H9 (cell line): ENCODE results near the gene CHML. TPM values are rescaled to one million over a fixed set of nuclear protein-coding genes. Genes with fewer than 3 reads are reported as not detected.

Source experiments
- DNase-seq: peaks from one replicate; pipeline ENCODE4 v3.0.0-alpha.2; 2017
- H2AFZ ChIP-seq: one replicate; pipeline ENCODE4 v1.6.1; 2013; ENCODE audit warnings: mild to moderate bottlenecking, low read length, control low read depth, moderate library complexity
- H2AK5ac ChIP-seq: 2 replicates; pipeline ENCODE4 v1.6.1; 2013; ENCODE audit warnings: low read length, control low read depth, mixed read lengths; ENCODE audit not compliant: insufficient read length
- H2BK120ac ChIP-seq: one replicate; pipeline ENCODE4 v1.6.1; 2013; ENCODE audit warnings: low read depth, mild to moderate bottlenecking, low read length, control low read depth, inconsistent platforms; ENCODE audit not compliant: poor library complexity, severe bottlenecking
- H2BK12ac ChIP-seq: 2 replicates; pipeline ENCODE4 v1.6.1; 2013; ENCODE audit warnings: low read length, control low read depth, mixed read lengths, low read depth; ENCODE audit not compliant: insufficient read length
- H2BK15ac ChIP-seq: 2 replicates; pipeline ENCODE4 v1.6.1; 2013; ENCODE audit warnings: low read depth, low read length, control low read depth
- H2BK20ac ChIP-seq: one replicate; pipeline ENCODE4 v1.6.1; 2013; ENCODE audit warnings: low read depth, mild to moderate bottlenecking, low read length, control low read depth, inconsistent platforms; ENCODE audit not compliant: poor library complexity, severe bottlenecking
- H2BK5ac ChIP-seq: 2 replicates; pipeline ENCODE4 v1.6.1; 2013; ENCODE audit warnings: low read length, control low read depth, mixed read lengths; ENCODE audit not compliant: insufficient read length
- H3K14ac ChIP-seq: 2 replicates; pipeline ENCODE4 v1.6.1; 2013; ENCODE audit warnings: low read length, control low read depth; ENCODE audit not compliant: insufficient read depth
- H3K18ac ChIP-seq: 2 replicates; pipeline ENCODE4 v1.6.1; 2013; ENCODE audit warnings: low read depth, mild to moderate bottlenecking, mixed read lengths, low read length, control low read depth; ENCODE audit not compliant: insufficient read length
- H3K23ac ChIP-seq: 2 replicates; pipeline ENCODE4 v1.6.1; 2013; ENCODE audit warnings: low read length, control low read depth, mixed read lengths, low read depth; ENCODE audit not compliant: insufficient read length
- H3K23me2 ChIP-seq: 2 replicates; pipeline ENCODE4 v1.6.1; 2013; ENCODE audit warnings: low read depth, mild to moderate bottlenecking, mixed read lengths, low read length, control low read depth; ENCODE audit not compliant: insufficient read length, poor library complexity, severe bottlenecking
- H3K27ac ChIP-seq: 2 replicates; pipeline ENCODE4 v1.5.1; 2013; ENCODE audit warnings: low read length, control low read depth, mixed read lengths, low read depth; ENCODE audit not compliant: insufficient read length
- H3K27me3 ChIP-seq: 2 replicates; pipeline ENCODE4 v1.6.1; 2013; ENCODE audit warnings: low read length, control low read depth, inconsistent platforms; ENCODE audit not compliant: insufficient read depth
- H3K4ac ChIP-seq: 2 replicates; pipeline ENCODE4 v1.6.1; 2013; ENCODE audit warnings: low read depth, mild to moderate bottlenecking, control low read depth, inconsistent platforms, low read length, moderate library complexity
- H3K4me1 ChIP-seq: 2 replicates; pipeline ENCODE4 v1.6.1; 2013; ENCODE audit warnings: low read length, control low read depth, inconsistent platforms; ENCODE audit not compliant: insufficient read depth
- H3K4me2 ChIP-seq: 2 replicates; pipeline ENCODE4 v1.6.1; 2013; ENCODE audit warnings: low read length, control low read depth, mixed read lengths; ENCODE audit not compliant: insufficient read length, insufficient read depth
- H3K56ac ChIP-seq: 2 replicates; pipeline ENCODE4 v1.6.1; 2013; ENCODE audit warnings: low read depth, mild to moderate bottlenecking, mixed read lengths, low read length, control low read depth; ENCODE audit not compliant: insufficient read length
- H3K79me1 ChIP-seq: 2 replicates; pipeline ENCODE4 v1.6.1; 2013; ENCODE audit warnings: low read depth, mild to moderate bottlenecking, moderate library complexity, low read length, control low read depth, inconsistent platforms; ENCODE audit not compliant: insufficient read depth, poor library complexity, severe bottlenecking
- H3K79me2 ChIP-seq: 2 replicates; pipeline ENCODE4 v1.6.1; 2013; ENCODE audit warnings: low read length, control low read depth, inconsistent platforms; ENCODE audit not compliant: insufficient read depth
- H3K9ac ChIP-seq: 2 replicates; pipeline ENCODE4 v1.6.1; 2013; ENCODE audit warnings: low read length, control low read depth, mixed read lengths; ENCODE audit not compliant: insufficient read length; ENCODE audit errors: extremely low read depth
- H3K9me3 ChIP-seq: one replicate; pipeline ENCODE4 v1.6.1; 2013; ENCODE audit warnings: low read depth, low read length, inconsistent platforms; ENCODE audit not compliant: control insufficient read depth
- H3T11ph ChIP-seq: one replicate; pipeline ENCODE4 v1.6.1; 2013; ENCODE audit warnings: mild to moderate bottlenecking, low read length, control low read depth, inconsistent platforms
- H4K20me1 ChIP-seq: one replicate; pipeline ENCODE4 v1.6.1; 2013; ENCODE audit not compliant: control insufficient read depth, insufficient read length, insufficient read depth
- H4K5ac ChIP-seq: 2 replicates; pipeline ENCODE4 v1.6.1; 2013; ENCODE audit warnings: low read depth, mild to moderate bottlenecking, mixed read lengths, low read length, control low read depth; ENCODE audit not compliant: insufficient read length
- H4K8ac ChIP-seq: replicated peaks from 2 replicates; pipeline ENCODE4 v1.6.1; 2013; ENCODE audit warnings: low read length, control low read depth, mixed read lengths, low read depth; ENCODE audit not compliant: insufficient read length
- H4K91ac ChIP-seq: 2 replicates; pipeline ENCODE4 v1.6.1; 2013; ENCODE audit warnings: low read depth, mild to moderate bottlenecking, moderate library complexity, mixed read lengths, low read length, control low read depth; ENCODE audit not compliant: insufficient read length
- H3K27ac Mint-ChIP-seq, 3 experiments: 2 replicates in 2 of 3; 3 replicates in 1 of 3; pipeline ENCODE4 v1.8.0; 2020 to 2021; ENCODE audit warnings: mixed read lengths in 3 of 3, mild to moderate bottlenecking in 1 of 3, moderate library complexity in 1 of 3
- H3K27me3 Mint-ChIP-seq: 2 replicates; pipeline ENCODE4 v1.8.0; 2021; ENCODE audit warnings: low read depth, mild to moderate bottlenecking, moderate library complexity, mixed read lengths
- H3K36me3 Mint-ChIP-seq, 3 experiments: 2 replicates in 2 of 3; 3 replicates in 1 of 3; pipeline ENCODE4 v1.8.0; 2020 to 2021; ENCODE audit warnings: low read depth in 3 of 3, mixed read lengths in 3 of 3; ENCODE audit not compliant: insufficient read depth in 1 of 3
- H3K4me1 Mint-ChIP-seq, 2 experiments: 2 replicates each; pipeline ENCODE4 v1.8.0; 2020; ENCODE audit warnings: mixed read lengths in 2 of 2
- H3K4me3 Mint-ChIP-seq, 2 experiments: 2 replicates in 1 of 2; 3 replicates in 1 of 2; pipeline ENCODE4 v1.8.0; 2020 to 2021; ENCODE audit warnings: mild to moderate bottlenecking in 2 of 2, mixed read lengths in 2 of 2, moderate library complexity in 1 of 2
- H3K9me3 Mint-ChIP-seq, 2 experiments: 2 replicates in 1 of 2; 3 replicates in 1 of 2; pipeline ENCODE4 v1.8.0; 2020; ENCODE audit warnings: mild to moderate bottlenecking in 2 of 2, mixed read lengths in 2 of 2, moderate library complexity in 1 of 2
- WGBS: extraction: QIAGEN DNeasy Blood & Tissue Kit; methylation state at CpG from one replicate; pipeline ENCODE4 v1.1.7; 2013; ENCODE audit warnings: missing lambda C conversion rate, low lambda C conversion rate, mixed read lengths; ENCODE audit not compliant: insufficient read length; ENCODE audit errors: extremely low coverage; 5-methylcytosine and 5-hydroxymethylcytosine counted together
- total RNA-seq: library from RNA; stranded (reverse); gene quantifications from 2 replicates; pipeline ENCODE4 v1.2.1, GENCODE V29; 2021
- TF ChIP-seq, protein P1 (sequence below): fragments of 200-600 bp; sonication (generic); conservative IDR thresholded peaks from 3 replicates; pipeline ENCODE4 v1.8.0; 2021; ENCODE audit warnings: antibody characterized with exemption, mild to moderate bottlenecking

Gene CHML
- total RNA-seq, 1 experiment from 2014 or later: 45.7 TPM

GRCh38 chr1:241627453-241628259 is 12.5 kb downstream of the CHML start:
- Histone ChIP-seq H3K9me3 (no peaks in the 10 kb centered on the region), H4K20me1 (no peaks in the 10 kb centered on the region), H2AK5ac (no peak overlapping the region), H3K4me1 (no peaks in the 10 kb centered on the region; the same call in 1 of the 2 replicates), H3T11ph (no peak overlapping the region), H2BK12ac (no peak overlapping the region), H2BK15ac (no peak overlapping the region), H2BK20ac (no peak overlapping the region), H4K91ac (no peak overlapping the region), H3K14ac (no peak overlapping the region), H3K56ac (no peak overlapping the region), H2BK5ac (no peak overlapping the region), H3K23me2 (no peaks in the 10 kb centered on the region), H3K4me2 (no peak overlapping the region), H3K79me1 (no peaks in the 10 kb centered on the region), H2BK120ac (no peak overlapping the region), H3K27ac (no peak overlapping the region), H3K18ac (no peak overlapping the region), H3K4ac (no peak overlapping the region), H3K79me2 (no peaks in the 10 kb centered on the region; the same call in 1 of the 2 replicates), H3K9ac (no peak overlapping the region), H2AFZ (no peak overlapping the region), H3K27me3 (no peaks in the 10 kb centered on the region), H4K8ac (no peak overlapping the region), H4K5ac (no peak overlapping the region), H3K23ac (no peak overlapping the region)
- no CpG with 5 or more reads among the region's 9 CpGs for WGBS
- peaks cover 0 to 10% (median 7%) of the 10 kb centered on the region in 3 experiments; a peak in 5 of 7 replicates for H3K36me3 Mint-ChIP-seq
- no peaks in the 10 kb centered on the region for H3K27me3 Mint-ChIP-seq
- peak overlapping the region in 2 of 3 experiments; percentile 69 to 76; a peak in 3 of 7 replicates for H3K27ac Mint-ChIP-seq
- TF ChIP-seq, protein P1, sequence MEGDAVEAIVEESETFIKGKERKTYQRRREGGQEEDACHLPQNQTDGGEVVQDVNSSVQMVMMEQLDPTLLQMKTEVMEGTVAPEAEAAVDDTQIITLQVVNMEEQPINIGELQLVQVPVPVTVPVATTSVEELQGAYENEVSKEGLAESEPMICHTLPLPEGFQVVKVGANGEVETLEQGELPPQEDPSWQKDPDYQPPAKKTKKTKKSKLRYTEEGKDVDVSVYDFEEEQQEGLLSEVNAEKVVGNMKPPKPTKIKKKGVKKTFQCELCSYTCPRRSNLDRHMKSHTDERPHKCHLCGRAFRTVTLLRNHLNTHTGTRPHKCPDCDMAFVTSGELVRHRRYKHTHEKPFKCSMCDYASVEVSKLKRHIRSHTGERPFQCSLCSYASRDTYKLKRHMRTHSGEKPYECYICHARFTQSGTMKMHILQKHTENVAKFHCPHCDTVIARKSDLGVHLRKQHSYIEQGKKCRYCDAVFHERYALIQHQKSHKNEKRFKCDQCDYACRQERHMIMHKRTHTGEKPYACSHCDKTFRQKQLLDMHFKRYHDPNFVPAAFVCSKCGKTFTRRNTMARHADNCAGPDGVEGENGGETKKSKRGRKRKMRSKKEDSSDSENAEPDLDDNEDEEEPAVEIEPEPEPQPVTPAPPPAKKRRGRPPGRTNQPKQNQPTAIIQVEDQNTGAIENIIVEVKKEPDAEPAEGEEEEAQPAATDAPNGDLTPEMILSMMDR: peak; percentile 66
- DNase-seq: no peak
- H3K9me3 Mint-ChIP-seq: no peaks in the 10 kb centered on the region
- H3K4me1 Mint-ChIP-seq: peaks cover 18 to 22% of the 10 kb centered on the region in 2 experiments
- no peak overlapping the region for H3K4me3 Mint-ChIP-seq
